ENCODE results near the gene ABAT.

ABAT gene

GRCh38 chr16:8661703-8662102, 12.7 kb upstream of the ABAT start:
- H3K4me3 ChIP-seq (replicated peaks in 1 of 2; ENCODE audit: low read depth in 2 of 2, low read length in 2 of 2): no peak overlapping the region
- TF ChIP-seq CTCF (IDR thresholded peaks at IDR 0.05; ENCODE audit: low read depth, low read length): no peak
- DNase-seq (ENCODE audit: low read depth in 2 of 2): no peak

GRCh38 chr16:8663192-8664089, 11.0 kb upstream of the ABAT start:
- DNase-seq (ENCODE audit: low read depth in 2 of 2): no peak
- no peak for TF ChIP-seq CTCF (IDR thresholded peaks at IDR 0.05; ENCODE audit: low read depth, low read length)
- no peak overlapping the region for H3K4me3 ChIP-seq (replicated peaks in 1 of 2; ENCODE audit: low read depth in 2 of 2, low read length in 2 of 2)

- no peak for DNase-seq (ENCODE audit: low read depth in 2 of 2)
- TF ChIP-seq CTCF (IDR thresholded peaks at IDR 0.05; ENCODE audit: low read depth, low read length): no peak
- H3K4me3 ChIP-seq (replicated peaks in 1 of 2; ENCODE audit: low read depth in 2 of 2, low read length in 2 of 2): no peak overlapping the region
Measured at GRCh38 chr16:8665529-8665928, 8.9 kb upstream of the ABAT start.

GRCh38 chr16:8667492-8667891, 6.9 kb upstream of the ABAT start:
- DNase-seq (ENCODE audit: low read depth in 2 of 2): no peak
- no peak for TF ChIP-seq CTCF (IDR thresholded peaks at IDR 0.05; ENCODE audit: low read depth, low read length)
- no peak overlapping the region for H3K4me3 ChIP-seq (replicated peaks in 1 of 2; ENCODE audit: low read depth in 2 of 2, low read length in 2 of 2)

- H3K4me3 ChIP-seq (replicated peaks in 1 of 2; ENCODE audit: low read depth in 2 of 2, low read length in 2 of 2): no peak overlapping the region
- DNase-seq (ENCODE audit: low read depth in 2 of 2): no peak
- no peak for TF ChIP-seq CTCF (IDR thresholded peaks at IDR 0.05; ENCODE audit: low read depth, low read length)
Measured at GRCh38 chr16:8668113-8668512, 6.3 kb upstream of the ABAT start.

GRCh38 chr16:8669481-8669880, 4.9 kb upstream of the ABAT start:
- H3K4me3 ChIP-seq (replicated peaks in 1 of 2; ENCODE audit: low read depth in 2 of 2, low read length in 2 of 2): no peak overlapping the region
- DNase-seq (ENCODE audit: low read depth in 2 of 2): no peak
- TF ChIP-seq CTCF (IDR thresholded peaks at IDR 0.05; ENCODE audit: low read depth, low read length): no peak

Measured in cardiac fibroblast (primary cell).